Measurements from ENCODE around the gene SCNN1A. TPM values are rescaled to one million over a fixed set of nuclear protein-coding genes. Genes with fewer than 3 reads are reported as not detected.

SCNN1A gene
- total and polyA plus RNA-seq, 2 of the 13 experiments (the other 11 are each of a cell fraction or from before 2014, with no cell fraction given) = 1.5 to 14.6 TPM

DNA sequence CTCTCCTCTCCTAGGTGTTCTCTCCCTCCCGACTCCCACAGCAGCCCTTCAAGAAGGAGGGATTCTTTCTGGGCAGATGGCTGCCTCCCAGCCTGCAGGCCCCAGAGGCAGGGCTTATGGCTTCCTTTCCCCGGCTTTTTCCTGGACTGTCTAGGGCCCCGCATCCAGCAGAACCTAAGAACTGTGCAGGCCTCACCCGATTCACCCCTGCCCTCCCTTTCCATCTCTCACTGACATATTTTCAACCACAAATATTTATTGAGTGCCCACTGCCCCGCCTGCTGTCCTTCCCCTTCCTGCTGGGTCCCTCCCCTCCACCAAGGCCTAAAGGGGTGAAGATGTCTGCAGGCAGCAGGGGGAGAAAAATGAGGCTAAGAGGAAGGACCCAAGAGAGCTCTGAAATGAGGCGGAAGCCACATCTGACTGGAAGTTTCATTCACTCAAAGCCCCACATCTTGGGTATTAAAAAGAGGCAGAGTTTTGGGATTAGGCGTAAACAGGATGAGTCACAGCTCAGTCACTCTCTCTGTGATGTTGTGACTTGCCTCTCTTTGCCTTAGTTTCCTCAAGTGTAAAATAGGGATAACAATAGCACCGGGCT is 2.9 kb downstream of the SCNN1A start (continued):
- TF ChIP-seq ZNF362 (CRISPR knock-in tag; IDR thresholded peaks at IDR 0.05; ENCODE audit: borderline replicate concordance) (no peak), NFYC (CRISPR knock-in tag; IDR thresholded peaks at IDR 0.05) (no peak), TBX2 (CRISPR knock-in tag; IDR thresholded peaks at IDR 0.05; ENCODE audit: borderline replicate concordance) (peak; percentile 81), ZKSCAN8 (CRISPR knock-in tag; IDR thresholded peaks at IDR 0.05; ENCODE audit: borderline replicate concordance) (peak; percentile 48; the same call in 1 of the 2 replicates), ZNF350 (CRISPR knock-in tag; IDR thresholded peaks at IDR 0.05; ENCODE audit: borderline replicate concordance, low read depth) (peak; percentile 53), SSRP1 (CRISPR knock-in tag; IDR thresholded peaks at IDR 0.05) (no peak), ELF3 (CRISPR knock-in tag; IDR thresholded peaks at IDR 0.05) (peak; percentile 93), EP300 (IDR thresholded peaks at IDR 0.05; ENCODE audit: low read depth in 2 of 2, low read length in 2 of 2) (peak; percentile 56 to 80; a peak in 3 of 4 replicates), EP300 (CRISPR knock-in tag; IDR thresholded peaks at IDR 0.05; ENCODE audit: borderline replicate concordance) (peak; percentile 58; the same call in 1 of the 2 replicates), ZXDC (CRISPR knock-in tag; IDR thresholded peaks at IDR 0.05) (no peak), CBFB (CRISPR knock-in tag; IDR thresholded peaks at IDR 0.05) (peak; percentile 98), ZNF431 (CRISPR knock-in tag; IDR thresholded peaks at IDR 0.05; ENCODE audit: borderline replicate concordance, low read depth) (no peak), ZNF614 (CRISPR knock-in tag; IDR thresholded peaks at IDR 0.05; ENCODE audit: borderline replicate concordance) (peak; percentile 27; the same call in 1 of the 2 replicates), MAZ (IDR thresholded peaks at IDR 0.05; ENCODE audit: borderline replicate concordance, low read depth, low read length) (peak; percentile 40; the same call in 1 of the 2 replicates), MAZ (CRISPR knock-in tag; IDR thresholded peaks at IDR 0.05; ENCODE audit: low read depth) (peak; percentile 68)
- TF ChIP-seq, protein P1, sequence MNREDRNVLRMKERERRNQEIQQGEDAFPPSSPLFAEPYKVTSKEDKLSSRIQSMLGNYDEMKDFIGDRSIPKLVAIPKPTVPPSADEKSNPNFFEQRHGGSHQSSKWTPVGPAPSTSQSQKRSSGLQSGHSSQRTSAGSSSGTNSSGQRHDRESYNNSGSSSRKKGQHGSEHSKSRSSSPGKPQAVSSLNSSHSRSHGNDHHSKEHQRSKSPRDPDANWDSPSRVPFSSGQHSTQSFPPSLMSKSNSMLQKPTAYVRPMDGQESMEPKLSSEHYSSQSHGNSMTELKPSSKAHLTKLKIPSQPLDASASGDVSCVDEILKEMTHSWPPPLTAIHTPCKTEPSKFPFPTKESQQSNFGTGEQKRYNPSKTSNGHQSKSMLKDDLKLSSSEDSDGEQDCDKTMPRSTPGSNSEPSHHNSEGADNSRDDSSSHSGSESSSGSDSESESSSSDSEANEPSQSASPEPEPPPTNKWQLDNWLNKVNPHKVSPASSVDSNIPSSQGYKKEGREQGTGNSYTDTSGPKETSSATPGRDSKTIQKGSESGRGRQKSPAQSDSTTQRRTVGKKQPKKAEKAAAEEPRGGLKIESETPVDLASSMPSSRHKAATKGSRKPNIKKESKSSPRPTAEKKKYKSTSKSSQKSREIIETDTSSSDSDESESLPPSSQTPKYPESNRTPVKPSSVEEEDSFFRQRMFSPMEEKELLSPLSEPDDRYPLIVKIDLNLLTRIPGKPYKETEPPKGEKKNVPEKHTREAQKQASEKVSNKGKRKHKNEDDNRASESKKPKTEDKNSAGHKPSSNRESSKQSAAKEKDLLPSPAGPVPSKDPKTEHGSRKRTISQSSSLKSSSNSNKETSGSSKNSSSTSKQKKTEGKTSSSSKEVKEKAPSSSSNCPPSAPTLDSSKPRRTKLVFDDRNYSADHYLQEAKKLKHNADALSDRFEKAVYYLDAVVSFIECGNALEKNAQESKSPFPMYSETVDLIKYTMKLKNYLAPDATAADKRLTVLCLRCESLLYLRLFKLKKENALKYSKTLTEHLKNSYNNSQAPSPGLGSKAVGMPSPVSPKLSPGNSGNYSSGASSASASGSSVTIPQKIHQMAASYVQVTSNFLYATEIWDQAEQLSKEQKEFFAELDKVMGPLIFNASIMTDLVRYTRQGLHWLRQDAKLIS (CRISPR knock-in tag; IDR thresholded peaks at IDR 0.05) = peak; percentile 44; the same call in 1 of the 2 replicates
- TF ChIP-seq, protein P2, sequence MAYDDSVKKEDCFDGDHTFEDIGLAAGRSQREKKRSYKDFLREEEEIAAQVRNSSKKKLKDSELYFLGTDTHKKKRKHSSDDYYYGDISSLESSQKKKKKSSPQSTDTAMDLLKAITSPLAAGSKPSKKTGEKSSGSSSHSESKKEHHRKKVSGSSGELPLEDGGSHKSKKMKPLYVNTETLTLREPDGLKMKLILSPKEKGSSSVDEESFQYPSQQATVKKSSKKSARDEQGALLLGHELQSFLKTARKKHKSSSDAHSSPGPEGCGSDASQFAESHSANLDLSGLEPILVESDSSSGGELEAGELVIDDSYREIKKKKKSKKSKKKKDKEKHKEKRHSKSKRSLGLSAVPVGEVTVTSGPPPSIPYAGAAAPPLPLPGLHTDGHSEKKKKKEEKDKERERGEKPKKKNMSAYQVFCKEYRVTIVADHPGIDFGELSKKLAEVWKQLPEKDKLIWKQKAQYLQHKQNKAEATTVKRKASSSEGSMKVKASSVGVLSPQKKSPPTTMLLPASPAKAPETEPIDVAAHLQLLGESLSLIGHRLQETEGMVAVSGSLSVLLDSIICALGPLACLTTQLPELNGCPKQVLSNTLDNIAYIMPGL (CRISPR knock-in tag; IDR thresholded peaks at IDR 0.05; ENCODE audit: borderline replicate concordance in 1 of 2, low read depth in 1 of 2) = peak in 1 of 2 experiments; percentile 58; a peak in 1 of 4 replicates
- TF ChIP-seq, protein P3, sequence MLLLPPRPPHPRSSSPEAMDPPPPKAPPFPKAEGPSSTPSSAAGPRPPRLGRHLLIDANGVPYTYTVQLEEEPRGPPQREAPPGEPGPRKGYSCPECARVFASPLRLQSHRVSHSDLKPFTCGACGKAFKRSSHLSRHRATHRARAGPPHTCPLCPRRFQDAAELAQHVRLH (CRISPR knock-in tag; IDR thresholded peaks at IDR 0.05; ENCODE audit: borderline replicate concordance, low read depth) = peak; percentile 51; the same call in 1 of the 2 replicates

Data from HepG2 (cell line).